NCI-H82 treated with DMSO at 0.1 percent for 48 hours (cell line): ENCODE data around the gene TWNK.
A peak's percentile ranks its signal among the peaks of the same experiment; 100 is the strongest.

Experiments used
- DNase-seq: peaks from one replicate; lab custom pipeline; 2025; ENCODE audit not compliant: unreplicated experiment; lab: John Stamatoyannopoulos, UW

The TWNK gene

DNA sequence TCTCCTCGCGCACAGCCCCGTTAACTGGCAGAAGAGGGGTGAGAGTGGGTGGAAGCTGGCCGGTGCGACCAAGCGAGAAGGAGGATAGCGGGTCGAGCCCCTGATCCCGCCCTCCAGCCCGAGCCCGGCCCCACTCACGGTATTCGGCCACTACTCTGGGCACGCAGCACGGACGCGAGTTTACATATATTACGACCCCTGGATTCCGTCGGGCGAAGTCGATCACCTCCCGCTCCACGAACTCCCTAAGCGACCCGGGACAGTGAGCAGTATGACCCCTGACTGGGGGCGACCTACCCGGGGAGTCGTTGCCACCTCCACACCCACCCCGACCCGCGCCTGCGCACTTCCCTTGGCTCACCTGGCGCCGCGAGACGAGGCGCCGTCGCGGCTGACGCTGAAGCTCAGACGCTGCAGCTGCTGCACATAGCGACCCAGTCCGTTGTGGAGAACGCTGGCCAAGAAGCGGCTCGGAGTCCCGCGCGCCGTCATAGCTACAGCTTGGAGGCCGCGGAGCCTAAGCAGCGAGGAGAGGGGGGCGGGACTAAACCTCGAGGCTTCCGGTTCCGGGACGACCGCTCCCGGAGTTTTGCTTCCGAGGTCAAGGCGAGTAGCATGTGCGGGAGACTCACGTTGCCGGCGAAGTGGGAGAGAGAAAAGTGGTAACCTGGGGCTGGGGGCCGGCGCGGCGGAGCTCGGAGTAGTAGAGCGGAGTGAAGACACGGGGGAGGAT lies at the start of gene TWNK, which contains the start of gene MRPL43:
TSS of gene TWNK (plus strand) at position 592 of the 733 bp plus-strand sequence. CDS start 668 bp downstream, outside the sequence.
TSS of gene MRPL43 (minus strand) at position 546 of the 733 bp plus-strand sequence. CDS start at position 492, 54 bp downstream.
- DNase-seq: peak; percentile 28

DNA sequence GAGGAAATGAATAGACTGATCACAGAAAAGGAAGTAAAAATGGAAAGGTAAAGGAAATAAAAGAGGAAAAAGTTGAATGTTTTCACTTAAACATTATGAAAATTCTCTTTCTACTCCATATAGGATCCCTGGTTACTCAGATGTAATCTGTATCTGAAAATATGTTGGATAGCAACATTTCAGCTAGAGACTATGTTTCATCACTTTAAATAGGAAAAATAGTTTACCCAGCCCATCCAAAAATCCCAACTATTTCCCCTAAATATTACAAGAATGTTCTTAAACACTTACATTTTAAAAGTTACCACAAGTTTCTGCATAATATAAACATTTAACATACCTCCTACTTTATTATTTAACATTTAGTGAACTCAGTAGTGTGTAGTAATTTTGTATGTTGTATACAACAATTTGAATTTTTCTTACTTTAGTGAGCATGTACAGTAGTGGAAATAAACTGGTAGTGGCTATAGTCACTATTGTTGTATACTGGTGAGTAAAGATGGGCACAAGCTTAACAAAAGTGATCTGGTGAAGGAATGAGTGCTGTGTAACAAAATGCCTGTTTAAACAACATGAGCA lies 47.5 kb upstream of the TWNK start:
- DNase-seq: no peak

DNA sequence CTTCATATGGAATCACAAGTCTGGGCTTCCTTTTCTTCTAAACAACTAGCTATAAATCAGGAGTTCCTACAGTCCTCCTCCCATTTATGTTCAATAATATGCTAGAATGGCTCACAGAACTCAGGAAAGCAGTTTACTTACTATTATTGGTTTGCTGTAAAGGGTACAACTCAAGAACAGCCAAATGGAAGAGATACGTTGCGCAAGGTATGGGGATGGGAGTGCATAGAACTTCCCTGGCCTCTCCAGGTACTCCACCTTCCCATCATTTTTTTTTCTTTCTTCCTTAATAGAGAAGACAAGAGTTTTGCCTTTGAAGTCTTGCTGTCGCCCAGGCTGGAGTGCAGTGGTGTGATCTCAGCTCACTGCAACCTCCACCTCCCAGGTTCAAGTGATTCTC lies 45.1 kb upstream of the TWNK start:
- DNase-seq: no peak

DNA sequence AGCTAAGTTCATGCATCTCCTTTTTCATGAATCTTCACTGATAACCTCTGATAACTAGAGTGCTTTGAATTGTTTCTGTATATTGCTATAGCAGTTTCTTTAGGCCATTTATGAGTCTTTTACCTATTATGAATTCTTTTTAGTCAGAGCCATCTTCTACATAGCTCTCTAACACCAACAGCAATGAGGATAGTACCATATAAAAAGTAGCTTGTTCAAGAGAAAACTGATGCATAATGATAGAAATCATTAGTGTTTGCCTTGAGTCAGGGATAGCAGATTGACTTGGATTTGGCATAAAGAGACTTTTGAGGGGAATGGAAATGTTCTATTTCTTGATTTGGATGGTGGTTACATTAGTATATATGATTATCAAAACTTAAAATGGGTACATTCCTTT lies 43.8 kb upstream of the TWNK start:
- no peak for DNase-seq

DNA sequence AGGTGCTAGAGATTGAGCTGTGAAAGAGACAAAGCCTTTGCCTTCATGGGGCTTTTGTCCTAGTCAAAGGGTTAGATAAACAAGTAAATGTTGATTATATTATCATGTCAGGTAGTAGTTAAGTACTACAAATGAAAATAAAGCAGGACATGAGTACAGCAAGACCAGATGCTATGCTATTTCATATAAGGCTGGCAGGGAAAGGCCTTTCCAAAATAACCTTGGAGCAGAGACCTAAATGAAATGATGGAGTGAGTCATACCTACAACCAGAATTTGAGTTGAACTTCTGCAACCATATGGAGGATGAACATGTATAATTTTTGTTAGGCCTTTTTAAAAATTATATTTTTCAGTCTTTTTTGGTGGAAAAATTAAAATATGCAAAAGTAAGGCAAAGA lies 41.6 kb upstream of the TWNK start:
- DNase-seq: no peak

DNA sequence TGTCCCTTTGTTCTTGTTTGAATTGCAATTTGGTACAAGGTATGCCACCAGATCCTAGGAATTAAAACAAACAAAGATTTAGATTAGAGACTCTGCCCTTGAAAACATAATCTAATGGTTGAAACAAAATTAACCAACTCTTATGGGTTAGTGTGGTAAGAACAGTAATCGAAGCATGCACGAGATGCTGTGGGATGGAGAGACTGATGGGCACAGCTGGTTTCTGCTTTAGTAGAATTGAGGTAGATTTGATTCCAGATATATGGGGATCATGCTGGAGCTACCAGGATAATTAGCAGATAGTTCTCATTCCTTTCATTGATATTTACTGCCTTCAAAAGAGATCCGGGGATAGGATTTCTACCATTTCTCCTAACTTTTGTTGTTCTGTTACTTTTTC lies 38.4 kb upstream of the TWNK start:
- no peak for DNase-seq

DNA sequence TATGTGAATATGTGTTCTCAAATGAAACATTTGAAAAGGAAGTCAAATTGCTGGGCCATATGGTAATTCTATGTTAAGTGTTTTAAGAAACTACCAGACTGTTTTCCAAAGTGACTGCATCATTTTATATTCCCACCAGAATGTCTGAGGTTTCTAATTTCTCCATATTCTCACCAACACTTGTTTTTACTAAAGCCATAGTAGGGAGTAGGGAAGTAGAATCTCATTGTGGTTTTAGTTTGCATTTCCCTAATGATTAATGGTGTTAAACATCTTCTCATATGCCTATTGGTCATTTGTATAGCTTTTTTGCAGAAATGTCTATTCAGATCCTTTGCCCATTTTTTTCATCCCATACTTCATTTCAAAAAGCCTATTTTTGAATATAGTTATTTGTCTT lies 27.1 kb upstream of the TWNK start:
- DNase-seq: no peak

DNA sequence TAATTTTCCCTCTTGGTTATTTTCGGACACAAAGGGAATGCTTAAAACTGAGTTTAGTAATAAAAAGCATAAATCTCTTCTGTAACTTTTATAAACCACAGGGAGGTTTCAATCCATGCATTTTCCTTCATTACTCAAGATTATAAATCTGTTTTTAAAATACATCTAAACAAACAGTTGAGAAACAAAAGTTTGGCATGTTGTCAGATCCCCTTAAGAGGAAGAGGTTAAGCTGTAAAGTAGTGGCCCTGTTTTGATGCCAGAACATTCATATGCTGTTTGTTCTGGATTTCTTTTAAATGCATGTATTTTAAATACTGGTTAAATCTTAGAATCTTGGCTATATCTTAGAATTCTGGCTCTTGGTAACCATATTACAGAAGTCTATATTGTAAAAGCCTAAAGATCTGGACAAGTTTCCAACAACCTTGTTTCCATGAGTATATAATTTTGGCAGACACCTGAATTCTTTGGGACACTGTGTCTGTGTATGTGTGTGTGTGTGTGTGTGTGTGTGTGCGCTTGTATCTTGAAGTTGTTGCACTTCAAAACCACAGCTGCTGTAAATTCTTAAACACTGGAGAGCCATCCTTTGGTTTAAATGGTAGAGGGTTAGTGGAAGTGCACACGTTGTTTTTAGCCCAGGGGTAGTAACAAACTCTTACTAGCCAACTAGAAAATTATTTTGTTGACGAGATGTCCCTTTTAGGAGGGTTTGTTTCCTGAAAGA lies 24.8 kb upstream of the TWNK start:
- DNase-seq: no peak

DNA sequence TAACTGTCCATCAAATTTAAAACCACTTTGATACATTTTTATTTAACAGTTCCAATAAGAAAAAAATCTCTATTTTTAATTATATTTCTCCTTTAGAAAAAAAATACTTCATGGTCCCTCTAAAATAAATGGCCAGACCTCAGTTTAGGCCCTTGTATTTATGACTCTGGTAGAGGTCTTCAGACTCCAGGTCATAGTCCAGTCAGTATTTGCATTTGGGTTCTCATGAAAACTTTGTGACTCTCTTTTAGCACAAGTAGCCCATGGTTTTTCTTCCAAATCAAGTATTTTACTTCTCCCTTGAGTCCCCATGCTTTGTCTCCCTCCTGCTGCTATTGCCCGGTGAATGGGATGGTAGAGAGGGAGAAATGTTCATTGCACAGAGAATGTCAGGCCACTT lies 23.5 kb upstream of the TWNK start:
- DNase-seq: no peak

DNA sequence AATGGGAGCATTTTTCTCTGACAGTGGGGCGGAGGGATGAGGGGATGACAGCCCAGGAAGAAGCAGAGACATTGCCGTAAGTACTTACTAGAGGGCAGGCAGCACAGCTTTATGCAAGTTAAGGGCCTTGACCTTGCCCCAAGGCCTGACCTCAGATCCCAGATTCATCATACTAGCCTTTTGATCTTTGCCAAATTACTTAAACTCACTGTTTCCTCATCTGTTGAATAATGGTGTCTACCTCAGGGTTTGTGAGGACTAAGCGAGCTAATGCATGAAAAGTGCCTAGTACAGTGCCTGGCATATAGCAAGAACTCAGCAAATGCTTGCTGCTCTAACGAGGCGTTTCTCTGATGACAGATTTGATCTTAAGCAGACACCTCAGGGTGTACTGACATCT lies 21.5 kb upstream of the TWNK start:
- DNase-seq: no peak

DNA sequence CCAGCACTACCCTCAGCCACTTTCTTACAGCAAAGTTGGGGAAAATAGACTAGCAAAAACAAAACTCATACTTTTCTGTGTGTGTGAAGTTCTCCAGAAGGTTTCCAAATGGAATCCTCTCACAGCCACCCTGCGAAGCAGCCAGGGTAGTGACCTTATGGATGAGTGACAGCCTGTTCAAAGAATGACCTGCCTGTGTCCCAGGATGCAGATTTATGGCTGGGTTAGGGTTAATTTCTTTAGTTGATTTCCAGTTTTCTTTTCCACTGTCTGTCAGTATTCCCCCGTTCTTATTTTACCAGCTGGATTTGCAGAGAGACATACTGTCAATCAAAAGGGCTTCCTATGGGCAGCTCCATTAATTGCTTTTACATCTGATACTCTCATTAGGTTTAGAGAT lies 20.5 kb upstream of the TWNK start:
- no peak for DNase-seq

DNA sequence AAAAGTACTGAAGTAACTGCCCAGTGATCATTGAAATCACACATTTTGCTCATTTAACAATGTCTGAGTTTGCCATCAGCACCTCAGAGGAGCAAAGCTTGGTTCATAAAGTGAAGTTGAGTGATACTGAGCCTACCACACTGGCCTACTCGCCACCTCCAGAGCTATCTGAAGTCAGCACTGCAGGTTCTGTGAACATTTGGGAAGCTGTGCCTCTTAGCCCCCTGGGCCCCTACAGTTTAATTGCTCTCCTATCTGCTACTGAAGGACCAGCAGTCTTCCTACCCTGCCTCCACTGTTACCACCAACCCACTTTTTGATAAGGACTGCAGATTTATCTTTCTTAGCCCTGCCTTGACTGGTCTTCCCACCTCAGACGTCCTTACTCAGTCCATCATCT lies 20.0 kb upstream of the TWNK start:
- DNase-seq: no peak

DNA sequence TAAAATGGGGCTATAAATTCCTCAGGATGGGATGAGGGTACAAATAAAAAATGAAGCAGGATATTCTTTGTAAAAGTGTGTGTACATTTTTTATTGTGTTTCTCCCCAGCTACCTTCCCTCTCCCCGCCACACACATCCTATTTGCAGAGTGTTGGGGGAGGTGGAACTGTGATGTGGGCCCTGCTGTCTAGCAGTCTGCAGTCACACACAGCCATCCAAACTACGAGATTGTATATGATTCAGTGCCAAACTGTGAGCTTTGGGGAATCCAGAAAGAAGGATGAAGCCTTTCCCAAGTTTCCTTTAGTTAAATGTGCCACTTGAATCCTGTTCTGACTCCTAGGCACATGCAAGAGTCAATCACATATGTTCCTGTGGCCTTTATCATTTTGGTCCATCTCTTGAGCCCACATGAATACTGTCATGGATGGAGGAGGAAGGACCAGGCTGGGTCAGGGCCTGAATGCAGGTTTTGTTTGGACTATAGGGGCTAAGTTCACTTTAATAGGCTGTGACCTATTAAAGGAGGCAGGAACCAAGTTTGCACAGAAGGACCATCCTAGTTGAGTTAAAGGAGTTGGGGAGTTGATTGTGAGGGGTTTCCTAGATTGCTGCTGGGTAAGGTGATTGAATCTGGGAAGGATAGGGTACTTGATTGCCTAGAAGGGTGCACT lies 19.1 kb upstream of the TWNK start:
- DNase-seq: no peak

DNA sequence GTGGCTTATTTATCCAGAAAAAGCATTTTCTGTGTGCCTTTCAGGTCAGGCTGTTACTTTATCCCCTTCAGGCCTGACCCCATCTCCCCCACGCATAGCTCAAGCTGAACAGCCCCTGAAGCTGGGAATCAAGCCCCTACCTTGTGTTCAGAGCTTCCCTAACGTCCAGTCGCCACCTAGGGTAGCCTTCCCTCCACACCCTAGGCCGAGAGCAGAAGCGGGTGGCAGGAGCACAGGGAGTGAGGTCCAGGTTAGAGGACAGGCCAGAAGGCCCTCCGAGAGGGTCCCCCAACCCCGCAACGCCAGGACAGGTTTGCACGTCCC lies 18.5 kb upstream of the TWNK start:
- DNase-seq: no peak

DNA sequence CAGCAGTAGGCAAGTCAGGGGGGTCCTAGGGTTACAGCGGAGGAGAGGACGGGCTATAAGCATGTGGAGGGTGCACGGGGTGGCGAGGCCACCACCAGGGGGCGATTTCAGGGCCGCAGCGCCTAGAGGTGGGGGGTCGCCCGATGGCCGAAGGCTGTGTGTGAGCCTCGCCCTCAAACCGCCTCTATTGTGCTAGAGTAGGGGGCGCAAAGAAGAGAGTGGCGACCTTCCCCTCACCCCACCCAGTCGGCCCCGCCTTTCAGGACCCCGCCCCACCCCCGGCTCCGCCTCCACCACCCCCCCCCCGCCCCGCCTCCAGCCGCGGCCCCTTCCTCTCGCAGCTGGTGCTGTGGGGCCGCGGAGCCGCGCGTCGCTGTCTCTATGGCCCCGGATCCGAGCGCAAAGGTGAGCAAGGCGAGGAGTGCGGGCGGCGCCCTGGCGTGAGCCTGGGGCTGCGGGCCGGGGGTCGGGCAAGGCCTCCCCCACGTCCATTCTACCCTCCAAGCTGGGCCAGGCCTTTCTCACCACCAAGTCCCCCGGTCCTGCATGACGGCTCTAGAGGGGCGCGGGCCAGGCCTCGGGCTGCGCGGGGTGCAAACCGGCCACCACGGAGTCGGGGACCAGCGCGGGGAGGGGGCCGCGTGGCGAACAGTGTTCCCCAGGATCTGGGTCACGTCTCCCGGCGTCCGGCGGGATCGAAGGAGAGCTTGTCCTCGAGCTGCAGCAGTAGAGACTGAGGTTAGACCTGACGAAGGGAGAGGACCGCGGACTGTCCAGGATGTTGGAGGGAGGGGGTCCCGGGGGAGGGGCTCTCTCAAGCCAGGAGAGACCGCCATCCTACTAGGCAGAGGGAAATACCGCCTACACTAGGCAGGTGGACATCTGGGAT lies 17.9 kb upstream of the TWNK start, which contains the start of gene SEMA4G:
TSS of gene SEMA4G (plus strand) at position 318 of the 889 bp plus-strand sequence. CDS start 3,409 bp downstream, outside the sequence.
- no peak for DNase-seq

DNA sequence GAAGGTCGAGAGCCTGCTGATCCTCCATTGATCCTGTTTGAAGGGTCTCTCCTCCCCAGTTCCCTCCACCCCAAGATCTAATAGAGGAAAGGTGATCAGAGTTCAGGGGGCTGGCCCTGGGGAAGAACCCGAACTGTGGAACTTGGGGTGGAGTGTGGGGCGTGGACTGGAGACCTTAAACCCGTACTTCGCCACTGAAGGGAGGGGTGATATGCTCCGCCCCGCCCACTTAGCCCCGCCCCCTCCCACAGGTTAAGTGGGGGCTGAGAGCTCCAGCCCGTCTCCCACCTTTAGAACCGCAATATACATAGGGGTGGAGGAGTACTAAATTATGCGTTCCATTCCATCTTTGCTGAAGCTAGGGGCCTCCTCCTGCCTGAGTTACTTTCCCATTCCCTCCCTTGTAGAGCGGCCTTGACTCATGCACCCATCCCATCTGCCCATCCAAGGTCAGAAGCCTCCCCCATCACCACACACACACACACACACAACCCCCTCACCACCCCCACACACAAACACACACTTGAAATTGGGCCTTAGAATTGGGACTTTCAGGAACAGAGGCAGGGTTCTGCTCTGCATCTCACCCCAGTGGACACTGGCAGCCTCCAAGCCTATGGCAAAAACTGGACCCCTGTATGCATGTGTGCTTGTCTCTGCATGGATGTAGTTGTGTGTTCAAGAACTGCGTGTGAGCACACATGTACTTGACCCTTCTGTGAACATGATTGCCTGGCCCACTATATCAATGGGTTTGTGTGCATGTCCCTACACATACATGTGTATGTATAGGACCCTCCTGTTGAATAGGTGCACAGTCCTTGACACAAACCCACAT lies 17.0 kb upstream of the TWNK start:
- no peak for DNase-seq

DNA sequence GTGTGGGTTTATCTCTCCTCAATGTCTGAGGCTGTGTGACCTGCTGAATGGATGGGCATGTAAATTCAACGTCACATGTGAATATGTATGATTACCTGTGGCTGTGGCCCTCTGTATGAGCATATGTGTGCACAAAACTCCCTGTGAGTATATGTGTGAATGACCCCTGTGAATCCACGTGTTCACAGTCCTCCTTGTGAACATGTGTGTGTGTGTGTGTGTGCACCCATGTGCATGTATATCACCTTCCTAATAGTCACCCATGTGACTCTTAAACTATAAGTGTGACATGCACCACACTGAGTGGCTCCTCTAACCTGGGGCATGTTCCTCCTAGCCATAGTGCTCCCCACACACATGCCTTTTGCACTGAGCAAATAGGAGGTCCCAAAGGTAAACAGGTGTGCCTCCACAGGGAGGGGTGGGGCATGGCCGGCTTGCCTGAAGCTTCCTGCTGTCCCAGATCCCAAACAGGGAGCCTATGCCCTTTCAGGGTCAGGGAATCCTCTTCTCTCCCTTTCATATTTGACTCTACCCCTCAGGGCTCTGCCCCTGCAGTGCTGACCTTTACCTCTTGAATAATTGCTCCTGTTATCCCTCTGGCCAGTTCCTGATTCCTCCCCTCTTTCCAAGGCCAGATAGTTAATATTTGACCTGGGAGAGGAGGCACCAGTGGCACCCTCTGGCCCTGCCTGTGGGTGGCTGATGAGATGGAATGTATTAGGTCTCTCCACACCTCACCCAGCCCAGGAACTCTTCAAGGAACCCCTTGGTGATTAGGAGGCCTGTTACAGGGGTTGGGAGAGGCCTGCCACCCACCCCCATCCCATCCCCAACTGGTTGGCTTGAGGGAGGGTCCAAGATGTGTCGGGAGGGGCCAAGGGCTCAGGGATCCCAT lies 16.2 kb upstream of the TWNK start:
- no peak for DNase-seq

DNA sequence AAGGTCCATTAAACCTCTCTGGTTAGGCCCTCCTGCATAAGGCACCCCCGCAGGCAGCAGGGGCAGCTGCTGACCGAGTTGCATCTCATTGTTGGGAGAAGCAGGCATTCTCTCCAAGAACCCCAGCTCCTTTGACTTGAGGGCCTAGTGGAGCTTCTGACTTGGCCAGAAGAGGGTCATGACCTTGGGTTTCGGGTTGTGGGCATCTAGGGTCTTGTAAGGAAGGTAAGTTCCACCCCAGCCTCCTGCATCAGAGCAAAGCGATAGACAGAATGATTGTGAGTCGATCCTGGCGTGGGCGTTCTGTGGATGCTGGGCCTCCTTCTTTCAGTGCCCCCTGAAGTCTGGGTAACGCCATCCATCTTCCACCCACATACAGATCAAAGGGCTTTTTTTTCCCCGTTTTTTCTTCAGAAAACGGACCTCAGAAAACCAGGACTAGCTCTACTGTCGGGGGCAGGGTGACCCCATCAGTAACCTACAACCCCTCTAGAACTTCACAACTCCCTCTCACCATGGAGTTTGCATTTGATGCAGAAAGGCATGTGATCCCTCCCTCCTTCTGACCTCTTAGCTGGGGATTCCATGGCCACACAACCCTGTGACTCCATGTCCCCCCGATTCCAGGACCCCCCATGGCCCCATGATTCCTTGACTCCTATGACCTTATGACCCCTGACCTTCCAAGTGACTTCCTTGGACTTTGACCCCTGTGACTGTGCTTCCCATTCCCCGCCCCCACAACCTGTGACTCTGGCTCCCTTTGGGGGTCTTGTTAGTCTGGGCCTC lies 15.0 kb upstream of the TWNK start:
- no peak for DNase-seq
